ENCODE measurements around the gene FAM209B. TPM values are rescaled to one million over a fixed set of nuclear protein-coding genes. Genes with fewer than 3 reads are reported as not detected.

FAM209B gene
- polyA plus RNA-seq, 3 donors from 2014 or later, result 0.56 to 0.57 TPM; not detected in 1

Other genes starting within 250 kb of the FAM209B start
- 10 to 100 TPM; 15.2 to 29.7 (median 15.8) TPM for gene FAM210B, start 174.3 kb upstream of the FAM209B start, polyA plus RNA-seq
- 1 to 10 TPM; 1.1 to 2.2 (median 1.8) TPM for gene AURKA, start 141.0 kb upstream of the FAM209B start, polyA plus RNA-seq
- gene CSTF1, start 140.6 kb upstream of the FAM209B start, polyA plus RNA-seq, result 10 to 100 TPM; 21.2 to 42.2 (median 30.6) TPM
- gene CASS4, start 121.0 kb upstream of the FAM209B start, polyA plus RNA-seq, result 1 to 10 TPM; 3.2 to 5.5 (median 3.5) TPM
- 100 to 1,000 TPM; 155 to 163 (median 161) TPM for gene RTF2, start 64.6 kb upstream of the FAM209B start, polyA plus RNA-seq
- gene FAM209A, start 8.5 kb upstream of the FAM209B start, polyA plus RNA-seq, result under 1 TPM in 2 of 3 donors, not detected in 1; 0.39 to 0.57 TPM
- gene TFAP2C, start 96.1 kb downstream of the FAM209B start, polyA plus RNA-seq, result not detected

Measured in immature natural killer cell (primary cell).